ENCODE data around the gene ZNF778.

GRCh38 chr16:89189358-89190025 is 28.0 kb upstream of the ZNF778 start:
- TF ChIP-seq CTCF (IDR thresholded peaks at IDR 0.05) = no peak
- no peak for TF ChIP-seq RCOR1 (IDR thresholded peaks at IDR 0.05; ENCODE audit: low read depth, low read length)
- TF ChIP-seq RNF2 (IDR thresholded peaks at IDR 0.05; ENCODE audit: borderline replicate concordance, low read depth) = no peak
- TF ChIP-seq EP300 (IDR thresholded peaks at IDR 0.05) = no peak
- no peak for TF ChIP-seq SREBF2 (IDR thresholded peaks at IDR 0.05)
- TF ChIP-seq ELK1 (IDR thresholded peaks at IDR 0.05; ENCODE audit: low read depth, low read length) = no peak
- no peak for TF ChIP-seq MAX (IDR thresholded peaks at IDR 0.05)
- TF ChIP-seq ZFP36 (IDR thresholded peaks at IDR 0.05; ENCODE audit: borderline replicate concordance, partially characterized antibody) = no peak
- TF ChIP-seq POLR2A (IDR thresholded peaks at IDR 0.05; ENCODE audit: low read length) = no peak
- no peak for TF ChIP-seq EHF (CRISPR knock-in tag; IDR thresholded peaks at IDR 0.05)
